Right lung (tissue), 5 donors: ENCODE results near the gene TCF7L2. TPM values are rescaled to one million over a fixed set of nuclear protein-coding genes. Genes with fewer than 3 reads are reported as not detected.

Experiments
- DNase-seq, 2 donors: peaks; one replicate each; pipeline ENCODE4 v3.0.0-alpha.2; 2013
- polyA plus RNA-seq, 5 donors: library from polyadenylated mRNA; unstranded; fragments of 120-200 nt; gene quantifications; one replicate each; pipeline versions ENCODE4 v1.2.1 to v1.2.3, GENCODE V29; 2013; ENCODE audit warnings: inconsistent platforms in 1 of 5, low replicate concordance in 1 of 5; ENCODE audit not compliant: insufficient read length in 5 of 5, insufficient read depth in 1 of 5

TCF7L2 gene
- polyA plus RNA-seq, 5 donors, result 38.8 to 55.8 (median 49.2) TPM

- no peak for DNase-seq
Measured at GRCh38 chr10:112991888-112992491, 41.9 kb downstream of the TCF7L2 start.

DNA sequence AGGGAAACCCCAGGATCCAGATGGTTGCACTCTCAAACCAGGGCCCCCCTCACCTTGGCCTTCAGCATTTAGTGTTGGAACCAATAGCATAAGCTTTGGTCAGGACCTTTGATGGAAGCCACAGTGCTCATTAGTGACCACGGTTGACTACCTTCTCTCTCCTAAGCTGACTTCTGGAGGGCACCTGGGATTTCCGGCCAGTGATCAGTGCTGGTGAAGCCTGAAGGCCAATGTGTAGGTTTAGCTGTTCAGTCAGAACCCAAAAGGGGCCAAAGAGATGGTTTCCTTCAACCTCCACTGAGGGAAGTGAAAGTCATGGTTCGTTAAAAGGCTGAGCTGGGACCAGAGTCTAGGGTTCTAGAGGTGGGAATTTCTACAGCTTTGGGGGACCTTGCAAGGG is 46.4 kb downstream of the TCF7L2 start:
- DNase-seq, result no peak

DNA sequence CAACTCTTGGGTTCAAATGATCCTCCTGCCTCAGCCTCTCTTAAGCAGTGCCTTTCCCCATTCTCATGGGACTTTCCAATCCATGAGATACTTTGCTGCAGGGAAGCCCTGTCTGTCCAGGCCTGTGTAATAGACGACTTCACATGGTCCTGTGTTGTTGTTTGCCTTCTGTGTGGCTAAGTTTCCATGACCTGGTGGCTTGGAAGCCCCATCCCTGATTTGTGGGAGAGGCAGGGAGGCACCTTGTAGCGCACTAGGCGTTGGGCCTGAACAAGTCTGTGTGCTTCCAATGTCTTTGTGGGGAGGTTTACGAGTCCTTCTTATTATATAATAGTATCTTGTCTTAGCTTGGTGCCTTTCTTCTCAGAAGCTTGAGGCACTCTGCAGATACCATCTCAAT is 49.1 kb downstream of the TCF7L2 start:
- DNase-seq, result no peak

GRCh38 chr10:113000442-113000841 is 50.4 kb downstream of the TCF7L2 start:
- no peak for DNase-seq

GRCh38 chr10:113000876-113001598 is 51.0 kb downstream of the TCF7L2 start:
- DNase-seq, result no peak

DNA sequence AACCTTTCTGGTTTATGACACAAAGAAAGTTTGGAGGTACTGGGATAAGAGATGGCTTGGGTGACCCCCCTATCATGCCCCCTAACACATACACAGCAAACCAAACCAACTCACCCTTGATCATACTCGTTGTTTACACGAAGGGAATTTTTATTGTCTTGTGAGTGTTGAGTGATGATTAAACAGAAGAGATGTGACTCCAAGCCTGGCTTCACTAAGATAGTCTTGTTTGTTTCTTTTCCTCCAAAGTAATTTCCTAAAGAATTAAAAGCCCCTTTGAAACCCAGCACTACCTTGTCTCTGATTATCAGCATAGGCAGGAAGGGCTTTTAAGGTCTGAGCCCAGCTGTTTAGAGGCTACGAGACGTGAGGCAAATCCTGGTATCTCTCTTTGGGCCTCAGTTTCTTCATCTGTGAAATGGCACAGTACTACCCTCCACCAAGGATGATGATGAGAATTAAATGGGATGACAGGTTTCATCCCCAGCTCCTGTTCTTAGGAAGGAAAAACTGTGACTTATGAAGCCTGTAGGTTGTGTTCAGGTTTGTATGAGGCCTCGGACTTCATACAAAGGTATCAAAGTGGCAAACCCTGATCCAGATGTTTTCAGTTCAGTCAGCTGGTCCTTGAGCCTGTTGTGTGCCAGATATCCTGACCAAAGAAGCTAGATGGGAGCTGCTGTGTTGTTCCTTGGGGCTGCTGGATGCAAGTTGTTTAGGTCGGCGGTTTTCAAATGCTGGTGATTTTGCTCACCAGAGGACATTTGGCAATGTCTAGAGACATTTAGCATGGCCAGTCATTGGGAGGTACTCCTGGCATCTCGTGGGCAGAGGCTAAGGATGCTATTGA is 51.8 kb downstream of the TCF7L2 start:
- DNase-seq, result no peak

DNA sequence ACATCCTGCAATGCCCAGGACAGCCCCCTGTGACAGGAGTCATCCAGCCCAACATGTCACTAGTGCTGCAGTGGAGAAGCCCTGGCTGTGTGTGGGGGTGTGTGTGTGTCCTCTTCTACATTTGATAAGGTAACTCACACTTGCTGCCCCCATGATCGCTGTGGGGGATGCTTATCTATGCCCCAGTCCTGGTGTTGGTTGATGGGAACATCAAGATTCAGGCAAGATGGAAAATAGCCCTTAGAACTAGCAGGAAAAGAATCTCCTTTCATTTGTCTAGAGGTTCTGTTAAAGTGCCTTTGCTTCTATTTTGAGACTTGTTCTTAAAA is 52.4 kb downstream of the TCF7L2 start:
- no peak for DNase-seq

- DNase-seq, result no peak
Measured at GRCh38 chr10:113003052-113003451, 53.0 kb downstream of the TCF7L2 start.

GRCh38 chr10:113004069-113004618 is 54.1 kb downstream of the TCF7L2 start:
- DNase-seq, result no peak

DNA sequence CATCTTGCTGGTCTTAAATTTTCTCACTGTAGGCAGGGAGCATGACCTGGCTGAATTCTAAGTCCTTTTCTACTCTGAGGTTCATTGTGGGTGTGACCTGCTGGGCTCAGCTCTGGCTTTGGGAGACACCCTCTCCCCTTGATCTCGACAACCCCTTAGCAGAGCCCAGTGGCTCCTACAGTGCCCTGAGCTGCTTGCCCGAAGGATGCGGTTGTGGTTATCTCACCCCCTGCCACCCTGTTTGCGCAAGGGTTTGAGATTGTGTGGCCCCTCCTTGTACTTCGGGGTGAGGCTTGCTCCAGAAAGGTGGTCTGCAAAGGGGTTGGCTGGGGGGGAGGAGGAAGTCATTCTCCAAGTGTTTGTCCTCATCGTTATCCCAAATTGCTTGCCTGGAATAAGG is 55.3 kb downstream of the TCF7L2 start:
- no peak for DNase-seq

- no peak for DNase-seq
Measured at GRCh38 chr10:113006656-113007342, 56.8 kb downstream of the TCF7L2 start.

DNA sequence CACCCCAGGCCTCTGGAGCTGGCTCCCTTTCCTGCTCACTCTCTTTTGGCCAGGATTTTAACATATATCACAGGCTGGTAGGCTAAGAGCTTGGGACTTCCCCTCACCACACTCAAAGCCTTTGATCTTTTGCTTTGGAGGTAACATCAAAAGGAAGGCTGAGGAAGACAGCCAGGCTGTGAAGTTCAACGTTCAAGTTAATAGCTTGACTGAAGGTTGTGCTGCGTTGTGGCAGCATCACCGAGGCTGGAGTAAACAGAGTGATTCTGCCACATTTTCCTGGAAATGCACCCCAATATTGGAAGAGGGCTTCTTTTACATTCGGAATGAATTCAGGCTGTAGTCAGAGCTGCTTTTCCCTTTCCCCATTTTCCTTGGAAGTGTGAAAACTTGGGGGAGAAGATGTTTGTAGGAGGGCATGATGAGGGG is 57.3 kb downstream of the TCF7L2 start:
- no peak for DNase-seq

DNA sequence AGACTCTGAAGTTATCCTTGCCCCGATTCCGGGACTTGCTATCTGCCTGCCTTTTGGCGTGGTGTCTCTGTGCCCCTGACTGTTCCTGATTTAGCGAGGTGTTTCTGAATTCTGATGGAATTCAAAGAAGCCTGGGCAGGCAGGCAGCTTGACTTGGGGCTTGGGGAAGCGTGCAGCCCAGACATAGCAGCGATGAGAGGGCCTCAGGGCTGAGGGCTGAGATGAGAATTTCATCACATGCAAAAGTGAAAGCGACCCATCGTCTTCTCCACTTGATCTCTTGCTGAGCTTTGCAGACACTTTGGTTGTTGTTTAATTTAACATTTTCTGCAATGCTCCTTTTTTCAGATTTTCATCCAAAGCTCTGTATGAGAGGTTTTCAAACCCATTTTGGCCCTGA is 57.8 kb downstream of the TCF7L2 start:
- no peak for DNase-seq

DNA sequence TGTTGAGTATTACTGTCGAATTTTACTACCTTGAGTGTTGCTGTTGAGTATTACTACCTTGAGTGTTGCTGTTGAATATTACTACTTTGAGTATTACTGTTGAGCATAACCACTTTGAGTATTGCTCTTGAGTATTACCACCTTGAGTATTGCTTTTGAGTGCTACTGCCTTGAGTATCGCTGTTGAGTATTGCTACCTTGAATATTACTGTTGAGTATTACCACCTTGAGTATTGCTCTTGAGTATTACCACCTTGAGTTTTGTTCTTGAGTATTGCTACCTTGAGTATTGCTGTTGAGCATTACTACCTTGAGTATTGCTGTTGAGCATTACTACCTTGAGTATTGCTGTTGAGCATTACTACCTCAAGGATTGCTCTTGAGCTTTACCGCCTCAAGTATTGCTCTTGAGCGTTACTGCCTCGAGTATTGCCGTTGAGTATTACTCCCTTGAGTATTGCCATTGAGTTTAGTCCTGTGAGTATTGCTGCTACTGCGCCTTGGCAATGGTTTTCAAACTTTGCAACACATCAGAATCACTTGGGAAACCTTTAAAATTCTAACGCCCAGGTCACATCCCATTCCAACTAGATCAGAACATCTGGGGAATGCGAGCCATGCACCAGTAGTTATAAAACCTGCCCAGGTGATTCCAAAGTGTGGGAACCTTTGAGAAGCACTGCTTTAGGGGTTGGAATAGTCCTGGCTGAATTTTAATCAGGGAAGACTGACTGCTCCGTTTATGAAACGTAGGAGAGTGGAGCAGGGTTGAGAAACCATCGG is 61.7 kb downstream of the TCF7L2 start:
- no peak for DNase-seq

DNA sequence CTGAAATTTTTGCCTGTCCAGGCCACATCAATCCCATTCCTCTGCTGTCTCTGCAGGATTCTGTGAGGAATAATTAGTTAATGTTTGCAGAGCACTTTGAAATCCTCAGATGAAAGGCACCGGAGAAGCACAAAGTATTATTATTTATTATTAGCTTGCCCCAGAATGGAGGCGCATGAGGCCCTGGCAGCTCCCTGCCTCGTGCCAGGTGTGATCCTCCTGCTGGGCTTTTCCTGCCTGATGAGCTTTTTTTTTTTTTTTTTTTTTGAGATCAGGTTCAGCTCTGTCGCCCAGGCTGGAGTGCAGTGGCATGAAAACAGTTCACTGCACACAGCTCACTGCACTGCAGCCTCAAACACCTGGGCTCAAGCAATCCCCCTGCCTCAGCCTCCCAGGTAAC is 65.2 kb downstream of the TCF7L2 start:
- no peak for DNase-seq

GRCh38 chr10:113017376-113017775 is 67.3 kb downstream of the TCF7L2 start:
- no peak for DNase-seq

DNA sequence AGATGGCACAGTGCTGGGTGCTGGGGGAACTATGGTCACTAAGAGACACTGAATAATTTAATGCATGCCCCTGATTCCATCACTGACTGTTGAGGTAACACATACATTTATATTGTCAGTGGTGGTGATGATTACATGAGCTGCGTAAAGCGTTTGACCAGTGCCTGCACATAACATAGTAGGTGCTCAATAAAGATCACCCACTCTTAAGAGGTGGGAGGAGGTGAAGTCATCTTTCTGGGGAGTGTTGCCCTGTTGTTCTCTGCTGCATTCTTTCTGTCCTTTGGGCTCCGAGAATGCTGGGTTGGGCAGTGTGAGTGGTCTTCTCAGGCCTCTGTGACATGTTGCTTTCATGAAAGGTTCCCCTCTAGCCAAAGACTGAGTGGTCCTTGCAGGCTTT is 68.0 kb downstream of the TCF7L2 start:
- DNase-seq, result no peak

DNA sequence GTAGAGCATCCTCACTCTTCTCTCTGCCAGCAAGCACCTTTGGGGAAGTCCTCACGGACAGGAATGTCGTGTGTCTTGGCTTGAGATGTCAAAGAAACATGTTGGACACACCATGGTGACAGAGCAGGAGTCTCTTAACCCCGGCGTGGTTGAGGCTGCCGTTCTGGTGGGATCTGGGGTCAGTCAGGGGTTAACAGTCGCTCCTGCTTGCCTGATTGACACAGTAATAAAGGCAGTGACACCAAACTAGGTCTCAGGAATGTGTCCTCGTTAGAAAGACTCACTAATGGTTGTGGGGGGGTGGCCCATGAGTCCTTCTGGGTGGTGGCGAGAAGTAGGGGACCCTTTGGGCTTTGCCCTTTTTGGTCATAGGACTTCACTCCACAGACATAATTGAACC is 69.0 kb downstream of the TCF7L2 start:
- no peak for DNase-seq

DNA sequence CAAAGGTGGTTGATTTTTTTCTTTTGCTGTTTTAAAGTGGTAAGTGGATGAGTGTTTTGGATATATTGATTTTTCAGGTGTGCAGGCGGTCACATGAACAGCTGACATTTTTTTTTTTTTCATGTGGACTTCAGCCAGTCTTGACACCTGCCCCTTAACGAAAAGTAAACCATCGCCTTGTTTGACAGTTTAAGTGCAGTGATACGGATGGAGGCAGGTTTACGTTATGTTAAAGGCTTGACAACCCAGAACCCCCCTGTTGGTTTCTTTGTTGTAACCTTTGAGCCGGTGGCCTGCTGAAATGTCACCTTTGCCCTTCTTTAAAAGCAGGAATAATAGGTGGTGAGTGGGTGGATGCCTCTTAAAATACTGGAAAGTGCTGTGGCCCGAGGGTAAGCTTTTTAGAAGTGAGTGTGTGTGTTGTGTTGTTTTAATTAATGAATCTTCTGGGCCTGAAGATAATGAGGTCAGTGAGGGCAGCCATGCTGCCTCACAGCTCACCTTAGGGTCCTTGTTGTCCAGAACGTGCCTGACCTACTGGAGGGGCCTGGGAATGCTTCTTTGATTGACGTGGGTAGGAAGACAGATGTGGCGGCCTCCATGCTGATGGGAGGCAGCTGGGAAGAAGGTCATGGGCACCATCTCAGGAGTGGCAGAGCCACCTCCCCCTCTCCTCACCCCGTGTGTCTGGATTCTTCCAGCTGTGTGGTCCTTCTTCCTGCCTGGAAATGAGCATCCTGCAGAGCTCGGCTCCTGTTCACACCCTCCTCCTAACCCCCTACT is 69.8 kb downstream of the TCF7L2 start:
- DNase-seq, result no peak

GRCh38 chr10:113020475-113020753 is 70.4 kb downstream of the TCF7L2 start:
- no peak for DNase-seq

DNA sequence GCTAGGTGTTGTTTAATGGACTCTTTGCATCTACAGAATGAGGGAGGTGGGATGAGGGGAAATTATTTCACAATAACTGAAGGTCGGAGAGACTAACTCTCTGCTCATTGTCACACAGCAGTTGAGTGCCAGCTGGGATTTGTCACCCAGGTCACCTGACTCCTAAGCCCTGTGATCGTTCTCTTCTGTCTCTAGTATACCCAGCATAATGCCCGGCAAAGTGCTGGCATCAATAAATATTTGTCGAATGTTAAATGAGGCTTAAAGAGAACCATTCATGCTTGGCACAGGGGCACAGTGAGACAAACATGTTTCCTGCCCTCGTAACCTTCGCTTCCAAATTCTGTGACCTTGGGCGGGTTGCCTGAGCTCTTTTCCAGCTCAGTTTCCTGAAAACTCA is 70.8 kb downstream of the TCF7L2 start:
- no peak for DNase-seq
